HG03342 (cell line): ENCODE data around the gene LRRC7.
A peak's percentile ranks its signal among the peaks of the same experiment; 100 is the strongest.
"Not testable (repeated sequence)": the region's sequence is repeated elsewhere in the genome, so short reads cannot be mapped to it uniquely, and the experiment has no call there.

Experiments used
- ATAC-seq: cut with Tn5 transposase; IDR thresholded peaks from one replicate; pipeline ENCODE4 v1.9.1; 2021; ENCODE audit warnings: mild to moderate bottlenecking, moderate library complexity; ENCODE audit not compliant: unreplicated experiment

The LRRC7 gene

DNA sequence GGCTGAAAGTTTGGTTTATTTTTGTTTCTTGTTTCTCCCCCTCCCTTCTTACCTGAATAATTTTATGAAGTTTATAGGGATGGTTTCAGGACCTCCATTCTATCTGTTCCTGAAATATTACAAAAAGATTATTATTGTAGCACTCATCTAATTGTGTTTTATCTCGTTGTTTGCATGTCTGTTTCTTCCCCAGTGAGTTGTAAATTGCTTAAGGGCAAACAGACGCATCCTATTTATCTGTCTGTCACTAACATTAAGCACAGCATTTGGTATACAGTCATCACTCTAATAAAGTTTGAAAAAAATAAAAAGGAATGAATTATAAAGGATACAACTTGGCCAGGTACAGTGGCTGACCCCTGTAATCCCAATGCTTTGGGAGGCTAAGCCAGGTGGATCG lies 123.5 kb downstream of the LRRC7 start:
- ATAC-seq: no peak

DNA sequence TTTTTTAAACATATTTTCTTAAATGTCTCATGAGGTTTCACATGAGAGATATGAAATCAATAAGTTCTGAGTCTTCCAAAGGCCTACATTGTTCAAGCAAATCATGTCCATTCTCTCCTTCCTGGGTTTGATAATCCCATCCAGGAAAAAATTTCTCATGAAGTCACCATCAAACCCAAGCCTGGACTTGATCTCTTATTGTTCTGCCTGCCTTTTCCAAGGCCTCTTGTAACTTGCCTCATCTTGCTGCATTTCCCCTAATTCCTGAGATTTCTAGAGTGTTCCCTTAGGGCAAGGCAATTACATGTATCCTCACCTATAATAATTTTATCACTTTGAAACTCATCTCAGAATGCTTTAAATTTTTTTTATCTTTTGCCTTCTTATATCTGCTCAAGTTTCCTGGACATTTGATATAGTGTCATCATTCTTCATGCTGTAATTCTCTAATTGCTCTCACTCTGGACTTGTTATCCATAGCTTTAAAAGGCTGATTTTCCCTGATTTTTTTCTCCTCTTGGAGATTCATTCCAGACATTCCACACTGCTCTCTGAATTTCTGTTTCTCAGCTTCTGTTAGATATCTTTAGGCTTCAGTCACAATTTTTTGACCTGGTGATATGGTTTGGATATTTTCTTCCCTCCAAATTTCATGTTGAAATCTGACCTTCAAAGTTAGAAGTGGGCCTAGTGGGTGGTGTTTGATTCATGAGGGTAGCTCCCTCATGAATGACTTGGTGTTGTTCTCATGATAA lies 126.4 kb downstream of the LRRC7 start:
- no peak for ATAC-seq

- ATAC-seq: no peak
These were observed 129.6 kb downstream of the LRRC7 start for GRCh38 chr1:69697340-69697739.

DNA sequence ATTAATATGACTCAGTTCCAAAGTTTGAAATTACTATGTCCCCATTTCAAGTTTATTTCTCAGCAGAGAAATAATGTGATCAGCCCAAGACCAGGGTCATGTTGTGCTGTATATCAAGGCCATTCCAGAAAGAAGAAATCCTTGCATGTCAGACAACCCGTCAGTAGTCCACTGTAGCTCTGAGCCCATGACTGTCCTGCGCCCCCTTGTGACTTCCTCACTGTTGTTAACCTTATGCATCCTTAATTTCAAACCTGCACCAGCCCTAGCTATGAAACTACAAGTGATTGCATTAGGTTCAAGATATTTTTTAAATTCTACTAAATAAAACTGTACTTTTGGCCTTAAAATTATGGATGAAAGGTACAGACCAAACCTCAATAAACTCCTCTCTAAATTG lies 133.0 kb downstream of the LRRC7 start:
- ATAC-seq: no peak

DNA sequence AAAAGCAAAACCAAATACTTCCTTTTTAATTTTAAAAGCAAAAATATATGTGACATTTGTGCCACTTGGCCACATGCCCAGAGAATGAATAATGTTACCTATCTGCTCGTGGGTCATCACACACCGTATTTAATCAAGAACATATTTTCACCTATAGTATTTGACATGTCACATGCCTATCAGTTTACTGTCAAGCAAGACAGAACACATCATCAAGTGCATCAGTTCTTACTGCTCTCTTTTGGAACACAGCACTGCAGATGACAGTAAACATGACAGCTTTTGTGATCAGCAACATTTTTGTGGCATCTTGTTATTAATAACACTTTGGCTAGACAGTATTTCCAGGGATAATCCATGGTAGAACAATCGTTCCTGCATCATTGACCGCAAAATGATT lies 134.4 kb downstream of the LRRC7 start:
- no peak for ATAC-seq

GRCh38 chr1:69706473-69706872 lies 138.8 kb downstream of the LRRC7 start:
- ATAC-seq: no peak

DNA sequence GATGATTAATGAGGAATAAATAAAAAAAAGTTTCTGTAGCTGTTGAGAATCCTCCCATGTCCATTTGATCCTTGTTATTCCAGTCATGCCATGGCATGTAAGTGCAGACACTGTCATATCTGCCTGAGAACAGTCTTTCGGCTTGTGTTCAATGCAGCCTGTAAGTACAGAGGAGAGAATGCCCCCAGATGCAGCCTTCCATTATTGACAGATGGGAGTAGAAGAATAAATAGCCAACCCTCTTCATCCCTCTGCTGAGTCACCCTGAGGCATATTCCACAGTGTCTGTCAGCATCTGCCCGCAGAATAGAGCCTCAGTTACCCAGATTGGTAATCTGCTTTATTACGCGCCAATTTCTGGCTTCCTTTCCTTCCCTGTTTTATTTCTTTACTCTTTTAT lies 139.4 kb downstream of the LRRC7 start:
- ATAC-seq: no peak

DNA sequence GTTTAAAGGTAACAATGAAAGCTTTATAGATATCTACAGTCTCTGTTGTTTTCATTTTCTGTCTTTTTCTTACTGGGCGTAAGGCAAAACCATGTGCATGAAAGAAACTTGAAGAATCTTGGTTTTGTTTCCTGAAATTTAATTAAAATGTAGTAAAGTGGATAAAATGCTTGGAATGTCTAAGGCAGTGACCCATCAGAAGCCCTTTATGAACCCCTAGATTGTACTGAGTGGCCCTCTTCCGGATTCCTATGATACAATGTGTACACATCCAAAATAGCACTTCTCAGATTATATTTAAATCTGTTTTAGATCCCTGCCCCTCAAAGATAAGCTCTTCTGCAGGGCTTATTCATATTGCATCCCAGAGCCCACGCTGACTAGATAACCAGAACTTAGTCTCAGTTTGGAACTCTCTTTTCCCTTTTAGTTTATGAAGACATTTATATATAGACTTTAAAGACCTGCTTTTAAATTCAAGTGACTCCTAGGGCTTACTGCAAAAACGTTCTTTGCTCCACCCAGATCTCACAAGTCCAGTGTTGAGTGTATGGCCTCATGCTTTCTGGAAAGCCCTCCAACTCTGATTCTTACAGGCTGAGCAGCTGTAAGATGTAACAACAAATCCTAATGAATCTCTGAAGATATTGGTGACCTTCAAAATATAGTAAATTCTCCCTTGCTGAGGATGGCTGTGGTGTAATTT lies 142.9 kb downstream of the LRRC7 start:
- ATAC-seq: no peak

DNA sequence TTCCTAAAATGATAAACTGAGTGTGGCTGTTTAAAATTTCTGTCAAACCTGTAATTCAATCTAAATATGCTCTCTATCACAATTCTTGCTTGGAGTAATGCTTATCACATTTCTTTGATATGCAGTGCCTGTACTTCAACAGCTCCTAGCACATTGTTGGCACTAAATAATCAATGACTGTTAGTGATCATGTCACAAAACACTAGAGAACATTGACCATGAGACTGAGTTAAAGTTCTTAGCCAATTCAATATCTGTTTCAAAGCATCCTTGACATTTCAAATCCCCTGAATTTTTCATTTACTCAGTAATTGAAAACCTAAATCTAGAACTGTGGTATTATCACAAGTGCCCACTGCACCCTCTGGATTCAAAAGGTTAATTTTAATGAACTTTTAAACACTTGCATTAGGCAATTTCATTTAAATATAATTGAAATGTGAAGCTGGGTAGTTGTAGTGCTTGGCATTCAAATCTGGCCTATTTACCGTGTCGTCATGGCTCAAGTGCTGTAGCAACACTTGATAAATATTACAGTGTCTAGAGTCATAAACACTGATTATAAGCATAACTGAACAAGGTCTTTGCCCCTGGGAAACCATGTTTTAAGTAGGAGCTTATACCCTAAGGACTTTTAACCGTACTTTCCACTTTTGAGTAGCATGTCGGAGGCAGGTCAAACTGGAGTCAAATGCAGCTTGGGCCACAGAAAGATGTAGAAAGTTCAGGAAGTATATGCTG lies 143.6 kb downstream of the LRRC7 start:
- no peak for ATAC-seq

- not testable (repeated sequence) for ATAC-seq
These were observed 150.1 kb downstream of the LRRC7 start for GRCh38 chr1:69717834-69718233.

DNA sequence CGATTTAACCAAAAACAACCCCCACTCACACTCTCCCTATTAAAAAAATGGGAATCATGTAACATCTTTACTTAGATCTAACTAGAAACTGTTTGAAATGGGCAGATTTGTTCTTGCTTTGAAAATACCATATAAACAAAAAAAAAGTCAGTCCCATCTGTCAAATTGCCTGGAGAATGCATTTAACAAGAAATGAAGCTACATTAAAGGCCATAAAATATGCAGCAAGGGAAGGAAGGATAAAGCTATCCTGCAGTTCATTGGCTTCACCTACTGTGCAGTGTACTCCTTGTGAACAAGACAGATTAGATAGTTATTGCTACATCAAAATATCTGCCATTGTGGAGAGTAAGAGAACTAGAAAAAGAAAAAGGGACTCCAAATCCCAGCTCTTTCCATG lies 160.5 kb downstream of the LRRC7 start:
- ATAC-seq: no peak

- ATAC-seq: no peak
These were observed 165.3 kb downstream of the LRRC7 start for GRCh38 chr1:69733061-69733460.

GRCh38 chr1:69737527-69738185 lies 169.9 kb downstream of the LRRC7 start:
- peak; percentile 86 for ATAC-seq

DNA sequence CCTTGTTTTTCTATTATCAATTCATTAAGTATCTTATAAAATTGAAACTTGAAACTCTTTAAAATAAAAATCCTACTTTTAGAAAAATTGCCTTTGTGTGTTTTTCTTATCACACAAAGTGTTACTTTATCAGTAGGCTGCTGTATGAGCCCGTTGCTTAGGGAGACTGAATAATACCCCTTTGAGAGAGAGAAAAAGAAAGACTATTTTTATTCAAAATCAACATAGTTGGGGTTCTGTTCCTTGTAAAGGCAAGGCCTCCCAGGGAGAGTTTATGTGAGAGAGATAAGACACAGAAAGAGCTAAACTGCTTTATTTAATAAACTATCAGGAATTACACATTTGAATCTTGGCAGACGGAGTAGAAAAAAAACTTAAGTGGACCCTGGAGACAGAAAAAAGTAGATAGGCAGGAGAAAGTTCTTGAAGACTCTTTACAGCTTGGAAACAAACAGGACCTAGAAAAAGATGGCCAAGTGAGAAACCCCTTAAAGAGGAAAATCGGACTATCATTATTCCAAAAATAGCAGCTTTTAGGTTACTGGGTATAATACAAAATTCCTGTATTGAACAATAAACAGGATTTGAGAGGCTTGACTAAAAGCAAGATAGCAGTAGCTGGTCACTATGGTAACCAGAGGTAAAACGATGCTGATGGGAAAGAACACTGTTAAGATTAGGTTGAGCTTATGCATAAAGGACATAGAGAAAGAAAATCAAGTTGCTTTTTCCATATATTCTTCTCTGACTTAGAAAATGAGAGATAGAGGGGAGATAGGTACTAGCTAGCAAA lies 170.9 kb downstream of the LRRC7 start:
- ATAC-seq: no peak

DNA sequence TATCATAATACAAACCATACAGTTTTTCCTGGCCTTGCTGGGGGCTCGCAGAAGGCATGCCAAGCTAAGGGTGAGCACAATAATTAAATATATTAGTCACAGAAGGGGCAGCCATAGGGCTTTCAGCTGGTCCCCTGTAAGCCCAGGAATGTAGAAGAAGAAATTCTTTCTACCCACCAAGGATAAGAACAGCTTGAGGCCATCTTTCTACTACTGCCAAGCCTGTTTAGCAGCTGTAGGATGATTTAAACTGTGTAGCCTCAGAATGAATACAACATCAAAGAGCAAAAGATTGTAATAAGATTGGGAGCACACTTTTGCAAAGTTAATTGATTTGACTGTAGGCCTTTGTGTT lies 171.5 kb downstream of the LRRC7 start:
- no peak for ATAC-seq

DNA sequence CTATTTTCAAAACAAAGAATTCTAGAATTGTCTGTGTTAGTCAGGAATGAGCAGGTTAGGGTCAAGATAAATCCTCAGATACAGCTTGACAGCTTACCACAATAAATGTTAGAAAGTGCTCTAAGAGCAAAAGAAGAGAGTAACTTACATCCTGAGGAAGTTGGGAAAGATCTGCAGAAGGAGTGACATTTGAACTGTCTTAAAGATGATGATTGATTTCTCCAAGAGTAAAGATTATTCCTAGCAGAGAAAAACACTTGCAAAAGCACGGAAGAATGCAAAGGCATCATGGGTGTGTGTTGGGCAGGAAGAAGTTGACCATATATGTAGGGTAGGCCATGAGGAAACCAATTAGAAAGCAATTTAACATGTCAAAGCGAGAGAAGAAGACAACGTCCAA lies 175.4 kb downstream of the LRRC7 start:
- ATAC-seq: no peak

DNA sequence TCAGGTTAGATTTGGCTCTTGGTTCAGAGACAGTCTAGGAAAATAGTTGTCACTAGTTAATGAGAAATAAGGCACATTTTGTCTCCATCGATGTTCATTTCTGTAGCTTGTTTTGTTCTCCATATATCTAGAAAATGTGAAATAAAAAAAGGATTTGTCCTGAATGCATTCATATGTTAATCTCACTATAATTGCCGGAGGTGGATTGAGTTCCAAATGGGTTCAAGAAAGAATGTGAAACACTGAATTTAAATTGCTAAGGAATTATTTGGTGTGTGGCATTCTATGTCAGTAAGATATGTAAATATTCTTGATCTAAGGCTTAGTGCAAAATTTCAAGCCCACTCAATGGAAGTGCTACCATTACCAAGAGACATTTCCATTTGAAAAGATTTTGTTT lies 176.7 kb downstream of the LRRC7 start:
- no peak for ATAC-seq

DNA sequence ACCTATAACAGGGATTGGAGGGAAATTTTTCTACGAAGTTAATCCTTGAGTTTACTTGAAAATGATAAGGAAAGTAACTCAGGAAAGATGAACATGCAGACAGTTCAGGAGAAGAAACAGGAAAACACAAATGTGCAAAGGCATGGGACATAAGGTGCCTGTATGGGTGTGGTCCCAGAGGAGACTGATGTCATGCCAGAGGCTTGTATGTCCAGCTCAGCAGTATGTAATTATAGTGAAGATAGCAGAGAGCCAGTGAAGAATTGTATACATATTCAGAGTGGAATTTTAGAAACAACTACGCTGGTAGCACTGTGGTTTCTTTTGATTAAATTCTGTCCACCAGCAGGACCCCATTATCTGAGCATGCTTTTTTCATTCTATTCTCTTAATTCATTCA lies 179.5 kb downstream of the LRRC7 start:
- no peak for ATAC-seq

DNA sequence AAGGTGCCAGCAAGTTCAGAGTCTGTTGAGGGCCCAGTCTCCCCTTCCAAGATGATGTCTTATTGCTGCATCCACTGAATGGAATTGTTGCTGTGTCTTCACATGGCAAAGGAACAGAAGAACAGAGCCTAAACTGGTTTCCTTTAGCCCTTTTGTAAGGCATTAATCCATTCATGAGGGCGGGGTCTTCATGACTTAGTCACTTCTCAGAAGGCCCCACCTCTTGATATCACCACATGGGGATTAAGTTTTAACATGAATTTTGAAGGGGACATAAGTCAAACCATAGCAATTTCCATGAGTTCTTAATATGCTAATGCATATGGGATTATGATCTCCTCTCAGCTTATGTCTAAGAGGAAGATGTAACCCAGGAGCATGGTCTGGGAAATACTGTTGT lies 182.9 kb downstream of the LRRC7 start:
- no peak for ATAC-seq

DNA sequence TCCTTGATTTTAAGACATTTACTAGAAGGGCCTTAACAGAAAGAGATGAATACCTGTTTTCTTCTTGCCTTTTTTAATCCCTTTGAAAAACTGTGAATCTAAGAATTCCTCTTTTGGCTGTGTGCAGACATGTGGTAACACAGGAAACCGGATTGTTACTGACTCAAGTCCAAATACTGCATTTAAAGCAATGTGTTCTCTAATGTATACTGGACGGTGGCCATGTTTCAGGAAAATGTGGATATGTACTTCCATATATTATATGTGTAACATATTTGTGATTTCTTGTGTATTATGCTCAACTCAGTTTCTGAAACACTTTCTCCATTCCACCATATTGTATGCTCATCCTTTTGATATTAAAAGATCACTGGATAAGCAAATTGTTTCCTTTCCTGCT lies 185.1 kb downstream of the LRRC7 start:
- ATAC-seq: no peak

DNA sequence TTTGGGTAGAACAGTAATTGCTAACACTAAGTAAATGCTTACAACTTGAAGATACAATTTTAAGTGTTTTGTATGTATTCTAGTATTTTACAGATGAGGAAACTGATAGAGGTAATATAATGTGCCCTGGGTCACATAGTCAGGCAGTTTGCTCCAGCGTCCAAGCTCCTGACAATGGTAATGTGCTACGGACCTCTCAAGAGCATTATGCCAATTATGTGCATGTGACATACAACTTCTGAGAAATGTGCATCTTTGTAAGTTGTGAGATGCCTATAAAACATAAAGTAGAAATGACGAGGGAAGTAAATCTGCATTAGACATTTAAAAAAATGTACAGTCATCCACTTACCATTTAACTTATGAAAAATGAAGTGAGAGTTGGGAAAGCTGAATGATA lies 186.8 kb downstream of the LRRC7 start:
- no peak for ATAC-seq
